SKM-1 (cell line): ENCODE measurements around the gene DUS2.
"Not testable (repeated sequence)": the region's sequence is repeated elsewhere in the genome, so short reads cannot be mapped to it uniquely, and the experiment has no call there.

Experiments
- DNase-seq: peaks from one replicate; lab custom pipeline; 2025; ENCODE audit not compliant: unreplicated experiment; lab: John Stamatoyannopoulos, UW

DUS2 gene

DNA sequence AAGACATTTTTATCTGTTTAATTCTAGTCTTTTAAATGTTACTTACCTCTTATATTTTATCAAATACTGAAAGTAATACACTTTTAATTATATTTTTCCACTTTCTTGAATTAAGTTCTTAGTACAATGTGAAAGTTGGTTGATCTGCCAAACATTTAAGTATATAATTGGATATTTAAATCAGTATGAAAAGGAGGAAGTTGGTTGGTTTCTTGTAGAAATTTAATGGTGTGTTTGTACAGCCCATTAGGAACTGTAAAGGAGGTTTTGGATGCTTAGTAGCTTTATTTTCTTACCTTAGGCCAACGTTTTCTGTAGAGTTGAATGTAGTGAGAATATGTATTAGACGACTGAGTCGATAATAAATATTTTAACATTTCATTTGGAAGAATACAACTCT lies 67.4 kb downstream of the DUS2 start:
- DNase-seq = no peak

DNA sequence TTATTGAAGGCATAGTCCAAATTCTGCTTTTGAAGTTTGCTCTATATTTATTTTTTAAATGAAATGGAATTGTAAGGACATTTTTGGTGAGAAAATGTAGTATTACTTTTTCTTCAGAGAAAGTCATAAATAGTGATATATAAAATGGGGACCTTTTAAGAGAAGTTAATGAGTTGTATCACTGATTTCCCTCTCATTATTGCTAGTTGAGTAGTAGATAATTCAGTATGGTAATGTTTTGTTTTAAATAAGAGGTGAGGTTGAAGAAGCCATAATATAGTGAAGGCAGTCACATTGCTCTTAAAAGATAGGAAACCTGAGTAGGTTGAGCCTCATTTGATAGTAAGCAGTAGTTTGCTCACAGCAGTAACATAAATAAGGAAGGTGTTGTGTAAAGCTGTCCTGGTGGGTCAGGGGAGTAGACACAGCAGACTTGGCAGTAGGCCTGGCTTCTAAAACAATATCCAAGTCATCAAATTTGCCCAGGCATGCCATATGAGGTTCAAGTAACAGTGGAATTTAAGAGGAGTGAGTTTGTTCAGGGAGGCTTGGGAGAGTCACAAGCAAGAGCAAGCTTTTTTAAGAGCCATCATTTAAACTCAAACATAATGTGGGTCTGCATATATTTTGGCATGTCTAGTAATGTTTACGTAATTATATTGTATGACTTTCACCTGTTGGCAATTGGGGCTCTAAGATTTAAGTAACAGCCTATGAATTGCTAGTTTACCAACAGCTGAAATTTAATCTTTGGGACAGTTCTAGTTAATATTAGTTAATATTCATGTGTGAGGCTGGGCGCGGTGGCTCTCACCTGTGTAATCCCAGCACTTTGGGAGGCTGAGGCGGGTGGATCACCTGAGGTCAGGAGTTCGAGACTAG lies 68.5 kb downstream of the DUS2 start:
- DNase-seq = no peak

DNA sequence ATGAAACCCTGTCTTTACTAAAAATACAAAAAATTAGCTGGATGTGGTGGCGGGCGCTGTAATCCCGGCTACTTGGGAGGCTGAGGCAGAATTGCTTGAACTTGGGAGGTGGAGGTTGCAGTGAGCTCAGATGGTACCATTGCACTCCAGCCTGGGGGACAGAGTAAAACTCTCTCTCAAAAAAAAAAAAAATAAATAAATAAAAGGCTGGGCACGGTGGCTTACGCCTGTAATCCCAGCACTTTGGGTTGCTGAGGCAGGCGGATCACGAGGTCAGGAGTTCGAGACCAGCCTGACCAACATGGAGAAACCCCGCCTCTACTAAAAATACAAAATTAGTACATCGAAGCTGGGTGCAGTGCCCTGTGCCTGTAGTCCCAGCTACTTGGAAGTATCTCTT lies 69.2 kb downstream of the DUS2 start:
- not testable (repeated sequence) for DNase-seq

DNA sequence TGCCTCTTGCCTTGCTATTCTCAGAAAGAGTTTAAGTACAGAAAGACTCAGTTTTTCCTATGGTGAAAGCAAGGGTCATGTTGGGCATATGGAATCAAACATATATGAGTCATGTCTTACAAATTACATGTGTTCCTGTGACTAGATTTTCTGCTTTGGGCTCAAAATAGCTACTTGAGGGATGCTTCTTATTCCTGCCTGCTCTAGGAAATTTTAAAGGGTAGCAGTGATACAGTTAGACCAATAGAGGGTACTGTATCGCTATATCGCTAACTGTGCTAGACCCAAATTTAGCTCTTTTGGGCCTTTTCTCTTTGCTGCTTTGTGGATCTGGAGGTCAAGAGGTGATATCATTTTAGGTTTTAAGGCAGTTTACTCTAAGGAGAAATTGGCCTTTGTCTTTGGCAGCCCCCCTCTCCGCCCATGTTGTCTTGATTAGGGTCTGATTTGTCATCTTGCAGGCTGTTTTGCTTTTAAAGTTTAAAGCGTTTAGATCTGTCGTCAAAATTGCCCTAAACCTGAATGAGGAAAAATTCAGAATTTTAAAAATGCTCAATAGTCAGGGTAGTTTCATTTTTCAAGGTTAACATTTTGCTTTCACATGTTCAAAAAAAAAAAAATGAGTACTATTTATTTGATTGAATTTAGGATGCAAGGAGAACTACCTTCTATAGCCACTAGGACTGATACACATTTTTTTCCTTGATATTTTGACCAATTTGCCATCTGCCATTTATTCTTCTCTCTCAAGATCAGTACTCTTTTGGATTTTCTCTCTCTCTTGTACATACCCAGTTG lies 70.9 kb downstream of the DUS2 start:
- DNase-seq = no peak

DNA sequence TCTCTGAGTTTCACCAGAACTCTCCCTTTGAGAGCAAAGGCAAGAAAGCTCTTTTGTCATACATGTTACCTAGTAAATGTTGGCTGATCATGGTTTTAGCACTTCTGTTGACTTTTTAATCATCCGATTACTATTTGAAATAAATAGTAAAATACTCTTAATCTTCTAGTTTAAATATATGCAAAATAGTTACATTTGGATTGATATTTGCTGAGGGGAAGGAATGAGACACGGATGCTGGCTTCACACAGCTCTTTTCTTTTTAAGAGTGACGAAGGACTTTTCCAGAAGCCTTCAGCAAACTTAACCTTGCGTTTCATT lies 71.5 kb downstream of the DUS2 start:
- DNase-seq = no peak

DNA sequence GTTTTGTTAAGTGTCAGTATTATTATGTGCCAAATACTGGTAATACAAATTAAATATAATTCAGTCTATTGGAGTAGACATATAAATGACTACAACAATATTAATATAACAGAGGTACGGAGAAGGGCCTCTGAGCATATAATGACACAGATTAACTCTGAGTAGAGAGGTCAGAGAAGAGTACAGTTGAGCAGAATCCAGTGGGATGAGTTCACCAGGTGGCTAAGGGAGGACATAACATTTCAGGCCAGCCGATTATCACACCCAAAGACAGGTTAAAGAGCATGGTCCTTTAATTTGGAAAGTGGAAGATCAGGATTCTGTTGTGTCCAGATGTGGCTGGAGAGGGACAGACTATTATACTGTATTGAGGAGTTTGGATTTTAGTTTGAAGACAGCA lies 73.4 kb downstream of the DUS2 start:
- no peak for DNase-seq

GRCh38 chr16:68097088-68097487 lies 74.0 kb downstream of the DUS2 start:
- DNase-seq = no peak

DNA sequence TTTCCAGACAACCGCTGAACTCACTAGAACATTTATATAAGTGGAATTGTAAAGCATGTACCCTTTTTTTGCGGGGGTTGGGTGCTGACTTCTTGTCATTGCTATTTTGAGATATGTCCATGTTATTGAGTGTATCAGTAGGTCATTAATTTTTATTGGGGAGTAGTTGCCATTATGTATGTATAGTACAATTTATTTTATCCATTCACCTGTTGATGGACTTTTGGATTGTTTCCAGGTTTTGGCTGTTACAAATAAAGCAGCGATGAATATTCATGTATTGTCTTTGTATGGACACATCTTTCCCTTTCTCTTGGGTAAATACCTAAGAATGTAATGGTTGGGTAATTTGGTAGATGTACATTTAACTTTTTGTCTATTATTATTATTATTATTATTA lies 74.8 kb downstream of the DUS2 start:
- no peak for DNase-seq

DNA sequence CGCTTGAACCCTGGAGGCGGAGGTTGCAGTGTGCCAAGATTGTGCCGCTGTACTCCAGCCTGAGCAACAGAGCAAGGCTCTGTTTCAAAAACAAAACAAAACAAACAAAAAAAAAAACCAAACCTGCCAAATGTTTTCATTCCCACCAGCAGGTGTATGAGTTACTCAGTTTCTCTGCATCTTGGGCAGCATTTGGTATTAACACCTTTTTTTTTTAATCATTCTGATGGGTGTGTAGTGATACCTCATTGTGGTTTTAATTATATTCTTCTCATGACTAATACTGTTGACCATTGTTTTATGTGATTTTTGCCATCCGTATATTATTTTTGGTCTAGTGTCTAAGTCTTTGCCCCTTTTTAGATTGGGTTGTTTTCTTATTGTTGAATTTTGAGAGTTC lies 77.4 kb downstream of the DUS2 start:
- DNase-seq = no peak

DNA sequence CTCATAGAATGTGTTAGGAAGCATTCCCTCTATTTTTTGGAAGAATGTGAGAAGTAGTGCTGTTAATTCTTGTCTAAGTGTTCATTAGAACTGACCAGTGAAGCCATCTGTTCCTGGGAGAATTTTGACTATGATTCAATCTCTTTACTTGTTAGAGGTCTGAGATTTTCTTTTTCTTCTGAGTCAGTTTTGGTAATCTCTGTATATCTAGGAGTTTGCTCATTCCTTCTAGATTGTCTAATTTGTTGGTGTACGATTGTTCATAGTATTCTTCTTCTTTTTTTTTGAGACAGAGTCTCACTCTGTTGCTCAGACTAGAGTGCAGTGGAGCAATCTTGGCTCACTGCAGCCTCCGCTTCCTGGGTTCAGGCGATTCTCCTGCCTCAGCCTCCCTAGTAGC lies 82.5 kb downstream of the DUS2 start:
- DNase-seq = no peak

DNA sequence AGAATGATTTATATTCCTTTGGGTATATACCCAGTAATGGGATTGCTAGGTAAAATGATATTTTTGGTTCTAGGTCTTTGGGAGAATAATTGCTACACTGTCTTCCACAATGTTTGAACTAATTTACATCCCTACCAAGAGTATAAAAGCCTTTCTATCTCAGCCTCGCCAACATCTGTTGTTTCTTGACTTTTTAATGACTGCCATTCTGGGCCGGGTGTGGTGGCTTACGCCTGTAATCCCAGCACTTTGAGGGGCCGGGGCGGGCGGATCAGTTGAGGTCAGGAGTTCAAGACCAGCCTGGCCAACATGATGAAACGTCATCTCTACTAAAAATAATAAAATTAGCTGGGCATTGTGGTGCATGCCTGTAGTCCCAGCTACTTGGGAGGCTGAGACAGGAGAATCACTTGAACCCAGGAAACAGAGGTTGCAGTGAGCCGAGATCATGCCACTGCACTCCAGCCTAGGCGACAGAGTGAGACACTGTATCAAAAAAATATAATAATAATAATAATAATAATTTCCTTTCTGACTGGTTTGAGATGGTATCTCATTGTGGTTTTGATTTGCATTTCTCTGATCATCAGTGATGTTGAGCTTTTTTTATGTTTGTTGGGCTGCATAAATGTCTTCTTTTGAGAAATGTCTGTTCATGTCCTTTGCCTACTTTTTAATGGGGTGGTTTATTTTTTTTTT lies 84.3 kb downstream of the DUS2 start:
- not testable (repeated sequence) for DNase-seq

GRCh38 chr16:68109156-68109555 lies 86.1 kb downstream of the DUS2 start:
- DNase-seq = not testable (repeated sequence)

- DNase-seq = not testable (repeated sequence)
Measured at GRCh38 chr16:68110611-68111010, 87.5 kb downstream of the DUS2 start.

DNA sequence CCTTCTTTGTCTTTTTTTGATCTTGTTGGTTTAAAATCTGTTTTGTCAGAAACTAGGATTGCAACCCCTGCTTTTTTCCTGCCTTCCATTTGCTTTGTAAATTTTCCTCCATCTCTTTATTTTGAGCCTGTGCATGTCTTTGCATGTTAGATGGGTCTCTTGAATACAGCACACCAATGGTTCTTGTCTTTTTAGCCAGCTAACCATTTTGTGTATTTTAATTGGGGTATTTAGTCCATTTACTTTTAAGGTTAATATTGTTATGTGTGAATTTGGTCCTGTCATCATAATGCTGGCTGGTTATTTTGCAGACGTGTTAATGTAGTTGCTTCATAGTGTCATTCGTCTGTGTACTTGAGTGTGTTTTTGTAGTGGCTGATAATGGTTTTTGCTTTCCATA lies 88.3 kb downstream of the DUS2 start:
- DNase-seq = no peak

- no peak for DNase-seq
Measured at GRCh38 chr16:68113059-68113761, 90.1 kb downstream of the DUS2 start.

GRCh38 chr16:68113765-68114240 lies 90.7 kb downstream of the DUS2 start:
- DNase-seq = no peak

DNA sequence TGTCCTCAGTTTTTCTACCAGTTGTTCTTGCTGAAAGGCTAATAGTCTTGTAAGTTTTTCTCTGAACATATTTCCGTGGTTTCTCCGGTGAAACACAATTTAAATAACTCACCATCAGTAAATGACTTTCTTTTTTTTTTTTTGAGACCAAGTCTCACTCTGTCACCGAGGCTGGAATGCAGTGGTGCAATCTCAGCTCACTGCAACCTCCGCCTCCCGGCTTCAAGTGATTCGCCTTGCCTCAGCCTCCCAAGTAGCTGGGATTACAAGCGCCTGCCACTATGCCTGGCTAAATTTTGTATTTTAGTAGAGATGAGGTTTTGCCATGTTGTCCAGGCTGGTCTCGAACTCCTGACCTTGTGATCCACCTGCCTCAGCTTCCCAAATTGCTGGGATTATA lies 91.9 kb downstream of the DUS2 start:
- DNase-seq = not testable (repeated sequence)

- DNase-seq = no peak
Measured at GRCh38 chr16:68115851-68116250, 92.8 kb downstream of the DUS2 start.

DNA sequence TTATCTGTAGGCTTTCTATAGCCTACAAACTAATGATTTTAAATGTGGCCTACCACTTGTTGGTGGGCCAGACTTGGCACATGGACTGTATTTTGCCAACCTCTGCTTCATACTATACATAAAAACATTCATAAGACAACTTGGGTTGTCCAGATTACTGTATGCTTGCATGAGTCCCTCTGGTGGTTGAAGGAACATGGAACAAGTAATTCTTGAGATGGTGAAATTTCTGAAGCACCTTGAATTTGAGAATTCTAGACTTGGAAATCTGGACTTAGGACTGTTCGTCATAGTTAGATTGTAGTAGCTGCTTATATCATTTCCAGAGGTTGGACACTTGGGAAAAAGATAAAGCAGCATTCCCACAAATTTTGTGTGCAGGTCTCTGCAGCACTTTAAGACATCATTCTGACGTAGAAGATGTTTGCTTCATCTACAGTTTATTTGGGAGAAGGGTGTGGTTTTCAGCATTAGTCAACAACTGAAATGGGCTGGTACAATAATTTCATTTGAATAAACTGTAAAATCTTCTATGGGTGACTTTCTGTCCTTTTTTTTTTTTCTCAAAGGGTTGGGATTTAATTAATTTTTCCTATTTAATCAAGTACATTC lies 93.3 kb downstream of the DUS2 start:
- DNase-seq = peak; percentile 12

DNA sequence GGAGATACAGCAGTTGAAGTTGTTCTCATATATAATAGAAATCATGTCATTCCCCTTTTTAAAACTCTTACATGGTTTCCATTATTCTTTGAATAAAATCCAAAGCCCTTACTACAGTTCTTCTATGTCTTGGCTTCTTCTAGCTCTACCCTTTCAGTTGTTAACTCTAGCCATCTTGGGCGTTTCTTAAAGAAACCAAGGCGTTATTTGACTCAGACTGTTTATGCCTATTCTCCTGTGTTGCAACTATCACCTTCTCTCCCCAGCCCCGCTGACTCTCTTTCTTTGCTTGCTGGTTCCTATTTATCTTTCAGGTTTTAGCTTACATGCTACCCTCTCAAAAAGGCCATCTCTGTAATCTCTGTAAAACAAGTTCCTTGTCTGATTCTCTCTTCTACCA lies 94.8 kb downstream of the DUS2 start:
- no peak for DNase-seq

GRCh38 chr16:68118954-68119353 lies 95.9 kb downstream of the DUS2 start:
- DNase-seq = not testable (repeated sequence)
